H1 (cell line): ENCODE results near the gene ZMYND12. TPM values are rescaled to one million over a fixed set of nuclear protein-coding genes. Genes with fewer than 3 reads are reported as not detected.

Source experiments
- CTCF ChIA-PET: fragments of 300-600 bp; sonication (Branson Sonifier 250); formaldehyde crosslinking; loops from one replicate; lab custom pipeline; 2021; ENCODE audit not compliant: partially characterized antibody; lab: Charles Lee
- POLR2A ChIA-PET: fragments of 300-600 bp; sonication (Branson Sonifier 250); formaldehyde crosslinking; loops from one replicate; lab custom pipeline; 2021; ENCODE audit warnings: inconsistent platforms; ENCODE audit not compliant: partially characterized antibody; lab: Charles Lee
- DNase-seq, 2 experiments: peaks; one replicate each; pipeline versions ENCODE4 v3.0.0 to v3.0.0-alpha.2; 2010 to 2022; ENCODE audit warnings: low spot score in 2 of 2, low read depth in 1 of 2, mixed read lengths in 1 of 2
- FAIRE-seq: peaks from 2 replicates; lab custom pipeline; 2011; peaks lifted over from hg19 to GRCh38; lab: Jason Lieb, UNC
- H2AFZ ChIP-seq: 2 replicates; pipeline ENCODE4 v1.8.1; 2012; ENCODE audit warnings: low read length, inconsistent platforms
- H2AK5ac ChIP-seq: 2 replicates; pipeline ENCODE4 v1.6.1; 2013; ENCODE audit warnings: low read depth, low read length
- H2BK120ac ChIP-seq: replicated peaks from 2 replicates; pipeline ENCODE3; 2013; ENCODE audit warnings: low read depth, low read length, inconsistent platforms
- H2BK12ac ChIP-seq: 2 replicates; pipeline ENCODE4 v1.6.1; 2013; ENCODE audit warnings: low read depth, low read length
- H2BK15ac ChIP-seq: 2 replicates; pipeline ENCODE4 v1.6.1; 2013; ENCODE audit warnings: low read length
- H2BK20ac ChIP-seq: 2 replicates; pipeline ENCODE4 v1.6.1; 2013; ENCODE audit warnings: low read length
- H2BK5ac ChIP-seq: 2 replicates; pipeline ENCODE4 v1.6.1; 2013; ENCODE audit warnings: low read depth, low read length
- H3K14ac ChIP-seq: 2 replicates; pipeline ENCODE4 v1.6.1; 2013; ENCODE audit warnings: inconsistent platforms; ENCODE audit not compliant: insufficient read length
- H3K18ac ChIP-seq: 2 replicates; pipeline ENCODE4 v1.6.1; 2013; ENCODE audit warnings: low read length; ENCODE audit errors: extremely low read depth
- H3K23ac ChIP-seq: 2 replicates; pipeline ENCODE4 v1.6.1; 2013; ENCODE audit warnings: inconsistent platforms; ENCODE audit not compliant: insufficient read length
- H3K23me2 ChIP-seq: 2 replicates; pipeline ENCODE4 v1.6.1; 2013; ENCODE audit warnings: low read depth, low read length
- H3K27ac ChIP-seq: 2 replicates; pipeline ENCODE4 v1.6.1; 2011; ENCODE audit warnings: low read depth, low read length, inconsistent platforms
- H3K27me3 ChIP-seq, 4 experiments: replicated peaks in 1 of 4; 1 replicate in 1 of 4; 2 replicates in 3 of 4; pipeline versions ENCODE4 v1.6.1 to v1.8.1; 2011 to 2013; ENCODE audit warnings: low read length in 3 of 4, mild to moderate bottlenecking in 3 of 4, inconsistent platforms in 2 of 4, mixed read lengths in 2 of 4, moderate library complexity in 1 of 4; ENCODE audit not compliant: control insufficient read depth in 3 of 4, insufficient read depth in 3 of 4; ENCODE audit errors: extremely low read depth in 1 of 4
- H3K36me3 ChIP-seq, 4 experiments: 2 replicates each; pipeline versions ENCODE4 v1.6.1 to v1.8.1; 2011 to 2013; ENCODE audit warnings: mild to moderate bottlenecking in 4 of 4, low read length in 3 of 4, moderate library complexity in 2 of 4, control low read depth in 1 of 4, inconsistent platforms in 1 of 4; ENCODE audit not compliant: insufficient read depth in 4 of 4, control insufficient read depth in 2 of 4
- H3K4ac ChIP-seq: replicated peaks from 2 replicates; pipeline ENCODE3; 2013; ENCODE audit warnings: low read length, low read depth, mixed read lengths, inconsistent platforms; ENCODE audit not compliant: insufficient read length
- H3K4me1 ChIP-seq, 4 experiments: replicated peaks in 1 of 4; 1 replicate in 1 of 4; 2 replicates in 3 of 4; pipeline versions ENCODE4 v1.6.1 to v1.8.1; 2011 to 2013; ENCODE audit warnings: low read length in 3 of 4, inconsistent platforms in 2 of 4, mixed read lengths in 1 of 4; ENCODE audit not compliant: insufficient read depth in 4 of 4, control insufficient read depth in 3 of 4
- H3K4me2 ChIP-seq, 2 experiments: 2 replicates each; pipeline versions ENCODE4 v1.6.1 to v1.8.1; 2011 to 2013; ENCODE audit warnings: low read depth in 2 of 2, low read length in 2 of 2, control low read depth in 1 of 2, inconsistent platforms in 1 of 2, mild to moderate bottlenecking in 1 of 2; ENCODE audit not compliant: insufficient read depth in 1 of 2
- H3K4me3 ChIP-seq, 4 experiments: fragments of 200-600, 300-600 bp in 1 of 4; sonication (generic), shearing (Covaris generic), sonication (Bioruptor Twin) in 1 of 4; 2 replicates each; pipeline versions ENCODE4 v1.5.1 to v1.8.1; 2011 to 2016; ENCODE audit warnings: low read length in 4 of 4, low read depth in 3 of 4, control low read depth in 2 of 4, inconsistent platforms in 2 of 4, mild to moderate bottlenecking in 2 of 4, mixed read lengths in 1 of 4, moderate library complexity in 1 of 4; ENCODE audit not compliant: insufficient read depth in 2 of 4; ENCODE audit errors: extremely low read depth in 1 of 4
- H3K56ac ChIP-seq: replicated peaks from 2 replicates; pipeline ENCODE3; 2013; ENCODE audit warnings: low read depth, mild to moderate bottlenecking, mixed read lengths, low read length, inconsistent platforms; ENCODE audit not compliant: insufficient read length
- H3K79me1 ChIP-seq: 2 replicates; pipeline ENCODE4 v1.6.1; 2013; ENCODE audit warnings: low read depth, low read length, control low read depth
- H3K79me2 ChIP-seq, 2 experiments: 2 replicates each; pipeline versions ENCODE4 v1.6.1 to v1.8.1; 2012 to 2013; ENCODE audit warnings: low read length in 2 of 2, mild to moderate bottlenecking in 2 of 2, inconsistent platforms in 1 of 2; ENCODE audit not compliant: insufficient read depth in 2 of 2, control insufficient read depth in 1 of 2
- H3K9ac ChIP-seq, 4 experiments: replicated peaks in 1 of 4; 1 replicate in 1 of 4; 2 replicates in 3 of 4; pipeline versions ENCODE4 v1.6.1 to v1.8.1; 2011 to 2013; ENCODE audit warnings: low read depth in 3 of 4, low read length in 3 of 4, control low read depth in 2 of 4, mild to moderate bottlenecking in 2 of 4, moderate library complexity in 2 of 4, inconsistent platforms in 1 of 4; ENCODE audit errors: extremely low read depth in 1 of 4
- H3K9me3 ChIP-seq, 2 experiments: 2 replicates each; pipeline versions ENCODE4 v1.6.1 to v1.8.1; 2012 to 2013; ENCODE audit warnings: mild to moderate bottlenecking in 2 of 2, moderate library complexity in 2 of 2, control low read depth in 1 of 2, inconsistent platforms in 1 of 2, low read depth in 1 of 2, low read length in 1 of 2, mixed read lengths in 1 of 2; ENCODE audit not compliant: insufficient read depth in 2 of 2
- H4K20me1 ChIP-seq, 2 experiments: replicated peaks in 1 of 2; 2 replicates each; pipeline versions ENCODE3 to v1.8.1; 2011 to 2013; ENCODE audit warnings: inconsistent platforms in 2 of 2, low read length in 2 of 2, mild to moderate bottlenecking in 1 of 2; ENCODE audit not compliant: insufficient read depth in 2 of 2, control insufficient read depth in 1 of 2
- H4K5ac ChIP-seq: 2 replicates; pipeline ENCODE4 v1.6.1; 2013; ENCODE audit warnings: low read length, low read depth, mixed read lengths, inconsistent platforms; ENCODE audit not compliant: insufficient read length
- H4K8ac ChIP-seq: 2 replicates; pipeline ENCODE4 v1.8.0; 2013; ENCODE audit warnings: mild to moderate bottlenecking, moderate library complexity, low read length, inconsistent platforms; ENCODE audit not compliant: insufficient read depth; ENCODE audit errors: extremely low read depth
- H4K91ac ChIP-seq: replicated peaks from 2 replicates; pipeline ENCODE3; 2013; ENCODE audit warnings: low read length, mixed read lengths, inconsistent platforms; ENCODE audit not compliant: insufficient read length
- CREB1 ChIP-seq: IDR thresholded peaks from 2 replicates; pipeline ENCODE4 v1.6.1; 2012; ENCODE audit warnings: inconsistent platforms
- WGBS, 2 experiments: shearing (Covaris generic) in 1 of 2; methylation state at CpG; one replicate each; pipeline versions ENCODE4 v1.1.6 to v1.1.7; 2013 to 2015; ENCODE audit warnings: low lambda C conversion rate in 2 of 2, mixed read lengths in 2 of 2, inconsistent platforms in 1 of 2, low coverage in 1 of 2, missing lambda C conversion rate in 1 of 2; ENCODE audit not compliant: insufficient replicate concordance in 2 of 2, insufficient coverage in 1 of 2, insufficient read length in 1 of 2; ENCODE audit errors: extremely low coverage in 1 of 2, missing lambda C conversion rate in 1 of 2; 5-methylcytosine and 5-hydroxymethylcytosine counted together
- polyA plus RNA-seq, 7 experiments: library from polyadenylated mRNA; depleted of rRNA in 3 of 7; stranded (reverse) in 5 of 7; unstranded in 2 of 7; fragments of >200 nt in 5 of 7; fragments of 200-250 nt in 2 of 7; gene quantifications; 1 replicate in 5 of 7; 2 replicates in 1 of 7; 4 replicates in 1 of 7; pipeline versions ENCODE4 v1.2.1 to v1.2.3, GENCODE V29; 2011 to 2013; ENCODE audit warnings: missing spikeins in 2 of 7, mixed read lengths in 2 of 7
- total RNA-seq: library from RNA; stranded (reverse); fragmentation: NEBNext Ultra II Directional; extraction: Animal tissue kit (Norgen Biotek cat#: 25700); gene quantifications from 2 replicates; pipeline ENCODE4 v1.2.1, GENCODE V29; 2021

ZMYND12 gene
- total and polyA plus RNA-seq, 2 of the 8 experiments (the other 6 are each of a cell fraction or from before 2014, with no cell fraction given): 0.62 TPM; not detected in 1

DNA sequence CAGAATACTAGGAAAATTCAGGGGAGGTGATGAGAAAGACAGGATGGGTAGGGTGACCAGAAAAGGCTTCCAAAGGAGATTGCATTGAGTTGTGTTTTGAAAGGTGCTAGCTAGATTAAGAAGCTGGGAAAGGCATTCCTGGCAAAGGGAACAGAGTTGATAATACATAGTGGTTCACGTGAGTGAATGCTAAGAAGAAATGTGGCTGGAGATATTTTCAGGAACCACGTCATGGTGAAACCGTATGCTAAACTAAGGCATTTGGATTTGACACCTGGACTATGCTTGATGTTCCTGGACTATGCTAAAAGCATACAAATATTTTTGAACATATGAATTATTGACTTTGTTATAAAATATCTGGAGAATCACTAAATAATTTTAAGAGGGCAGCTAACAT, 22.0 kb upstream of the ZMYND12 start:
- H3K27ac ChIP-seq: no peak overlapping the region
- no peak overlapping the region for H3K4me2 ChIP-seq
- no peaks in the 10 kb centered on the region for H3K9me3 ChIP-seq
- H2AK5ac ChIP-seq: no peak overlapping the region
- no peaks in the 10 kb centered on the region for H3K27me3 ChIP-seq
- no peaks in the 10 kb centered on the region for H3K79me2 ChIP-seq
- no peak overlapping the region for H2BK5ac ChIP-seq
- no peaks in the 10 kb centered on the region for H4K20me1 ChIP-seq
- no peak overlapping the region for H3K23ac ChIP-seq
- H4K8ac ChIP-seq: no peak overlapping the region
- no peak overlapping the region for H3K4ac ChIP-seq
- H4K91ac ChIP-seq: no peak overlapping the region
- H3K14ac ChIP-seq: no peak overlapping the region
- no peak overlapping the region for H4K5ac ChIP-seq
- no peaks in the 10 kb centered on the region for H3K79me1 ChIP-seq
- no peaks in the 10 kb centered on the region for H3K36me3 ChIP-seq
- no peak overlapping the region for H2BK20ac ChIP-seq
- ChIA-PET CTCF (no interaction called here), POLR2A (no interaction called here)
- H2BK12ac ChIP-seq: no peak overlapping the region
- FAIRE-seq (no peak), DNase-seq (no peak)
- no peaks in the 10 kb centered on the region for H3K23me2 ChIP-seq
- no peak overlapping the region for H2BK120ac ChIP-seq
- H2BK15ac ChIP-seq: no peak overlapping the region
- no peak overlapping the region for H3K18ac ChIP-seq
- WGBS, 2 experiments: 91% methylated on average over 3 of the region's 3 CpGs; no CpG with 5 or more reads in 1 of the 2 experiments
- no peak overlapping the region for H2AFZ ChIP-seq
- no peak overlapping the region for H3K56ac ChIP-seq
- H3K9ac ChIP-seq: no peak overlapping the region
- no peak overlapping the region for H3K4me3 ChIP-seq
- no peaks in the 10 kb centered on the region for H3K4me1 ChIP-seq
- TF ChIP-seq CREB1: no peak
